HEK293 (cell line): ENCODE results near the gene RSRC1.

Source experiments
- ATF2 ChIP-seq: fragments of 450-650 bp; formaldehyde crosslinking; IDR thresholded peaks from 2 replicates; pipeline ENCODE4 v1.5.1; 2016; ENCODE audit warnings: missing biosample characterization, missing genetic modification characterization, low read depth
- BCL11A ChIP-seq: fragments of 450-650 bp; formaldehyde crosslinking; IDR thresholded peaks from 2 replicates; pipeline ENCODE4 v1.5.1; 2016; ENCODE audit warnings: low read depth, missing biosample characterization, missing genetic modification characterization
- INSM2 ChIP-seq: fragments of 450-650 bp; formaldehyde crosslinking; IDR thresholded peaks from 2 replicates; pipeline ENCODE4 v1.5.1; 2016; ENCODE audit warnings: missing biosample characterization, missing genetic modification characterization
- SALL2 ChIP-seq: fragments of 450-650 bp; formaldehyde crosslinking; IDR thresholded peaks from 2 replicates; pipeline ENCODE4 v1.5.0; 2017; ENCODE audit warnings: missing biosample characterization, mild to moderate bottlenecking, missing genetic modification characterization, borderline replicate concordance
- SCRT1 ChIP-seq: fragments of 450-650 bp; formaldehyde crosslinking; IDR thresholded peaks from 2 replicates; pipeline ENCODE4 v1.5.1; 2016; ENCODE audit warnings: missing biosample characterization, missing genetic modification characterization, borderline replicate concordance
- SCRT2 ChIP-seq: fragments of 450-650 bp; formaldehyde crosslinking; IDR thresholded peaks from 2 replicates; pipeline ENCODE4 v1.5.1; 2016; ENCODE audit warnings: missing biosample characterization, missing genetic modification characterization
- ZBTB21 ChIP-seq: fragments of 450-650 bp; formaldehyde crosslinking; IDR thresholded peaks from 2 replicates; pipeline ENCODE4 v1.5.1; 2017; ENCODE audit warnings: missing biosample characterization, missing genetic modification characterization
- ZFP3 ChIP-seq: fragments of 450-650 bp; formaldehyde crosslinking; IDR thresholded peaks from 2 replicates; pipeline ENCODE4 v1.5.1; 2016; ENCODE audit warnings: low read depth, missing biosample characterization, missing genetic modification characterization
- ZNF121 ChIP-seq: fragments of 450-650 bp; formaldehyde crosslinking; IDR thresholded peaks from 2 replicates; pipeline ENCODE4 v1.5.1; 2016; ENCODE audit warnings: missing biosample characterization, missing genetic modification characterization
- ZNF133 ChIP-seq: fragments of 450-650 bp; formaldehyde crosslinking; IDR thresholded peaks from 2 replicates; pipeline ENCODE4 v1.5.1; 2016; ENCODE audit warnings: missing biosample characterization, missing genetic modification characterization
- ZNF138 ChIP-seq: fragments of 450-650 bp; formaldehyde crosslinking; IDR thresholded peaks from 2 replicates; pipeline ENCODE4 v1.5.1; 2016; ENCODE audit warnings: missing biosample characterization, missing genetic modification characterization, borderline replicate concordance
- ZNF214 ChIP-seq: fragments of 450-650 bp; formaldehyde crosslinking; IDR thresholded peaks from 2 replicates; pipeline ENCODE4 v1.5.1; 2017; ENCODE audit warnings: missing biosample characterization, mild to moderate bottlenecking, missing genetic modification characterization, borderline replicate concordance
- ZNF341 ChIP-seq: fragments of 450-650 bp; formaldehyde crosslinking; IDR thresholded peaks from 2 replicates; pipeline ENCODE4; 2016; ENCODE audit warnings: low read depth, missing biosample characterization, missing genetic modification characterization
- ZNF354C ChIP-seq: fragments of 450-650 bp; formaldehyde crosslinking; IDR thresholded peaks from 2 replicates; pipeline ENCODE4 v1.5.1; 2016; ENCODE audit warnings: missing biosample characterization, missing genetic modification characterization, low read depth, borderline replicate concordance
- ZNF48 ChIP-seq: fragments of 450-650 bp; formaldehyde crosslinking; IDR thresholded peaks from 2 replicates; pipeline ENCODE4 v1.5.1; 2016; ENCODE audit warnings: missing biosample characterization, missing genetic modification characterization
- ZNF510 ChIP-seq: fragments of 450-650 bp; formaldehyde crosslinking; IDR thresholded peaks from 2 replicates; pipeline ENCODE4 v1.5.1; 2018; ENCODE audit warnings: mild to moderate bottlenecking, missing genetic modification characterization, missing biosample characterization; ENCODE audit not compliant: insufficient replicate concordance
- ZNF560 ChIP-seq: fragments of 450-650 bp; formaldehyde crosslinking; IDR thresholded peaks from 2 replicates; pipeline ENCODE4 v1.5.1; 2017; ENCODE audit warnings: missing biosample characterization, missing genetic modification characterization, borderline replicate concordance
- ZNF707 ChIP-seq: fragments of 450-650 bp; formaldehyde crosslinking; IDR thresholded peaks from 2 replicates; pipeline ENCODE4 v1.5.1; 2016; ENCODE audit warnings: missing biosample characterization, missing genetic modification characterization
- ZNF785 ChIP-seq: fragments of 450-650 bp; formaldehyde crosslinking; IDR thresholded peaks from 2 replicates; pipeline ENCODE4 v1.5.1; 2016; ENCODE audit warnings: missing biosample characterization, missing genetic modification characterization
- ZNF792 ChIP-seq: fragments of 450-650 bp; formaldehyde crosslinking; IDR thresholded peaks from 2 replicates; pipeline ENCODE4 v1.5.1; 2016; ENCODE audit warnings: missing biosample characterization, missing genetic modification characterization
- TF ChIP-seq, protein P1 (sequence below): fragments of 450-650 bp; formaldehyde crosslinking; IDR thresholded peaks from 2 replicates; pipeline ENCODE4 v1.5.1; 2017; ENCODE audit warnings: missing biosample characterization, missing genetic modification characterization
- TF ChIP-seq, protein P2 (sequence below): fragments of 450-650 bp; formaldehyde crosslinking; IDR thresholded peaks from 2 replicates; pipeline ENCODE4 v1.5.1; 2016; ENCODE audit warnings: missing biosample characterization, missing genetic modification characterization
- TF ChIP-seq, protein P3 (sequence below): fragments of 450-650 bp; formaldehyde crosslinking; IDR thresholded peaks from 2 replicates; pipeline ENCODE4 v1.5.1; 2016; ENCODE audit warnings: missing biosample characterization, missing genetic modification characterization
- TF ChIP-seq, protein P4 (sequence below): fragments of 450-650 bp; formaldehyde crosslinking; IDR thresholded peaks from 2 replicates; pipeline ENCODE4 v1.5.1; 2016; ENCODE audit warnings: missing biosample characterization, missing genetic modification characterization
- TF ChIP-seq, protein P5 (sequence below): fragments of 450-650 bp; formaldehyde crosslinking; IDR thresholded peaks from 2 replicates; pipeline ENCODE4 v1.5.1; 2016; ENCODE audit warnings: missing biosample characterization, missing genetic modification characterization

The RSRC1 gene

GRCh38 chr3:158109804-158110657 lies at the start of gene RSRC1 (continued):
- TF ChIP-seq ZNF510 = no peak
- TF ChIP-seq ZNF214 (tag by site-specific recombination) = no peak
- TF ChIP-seq ZNF341 (tag by site-specific recombination) = 0 out of 2 replicates have a peak, but pooled peaks have one; percentile 15
- TF ChIP-seq ZNF138 (tag by site-specific recombination) = no peak
- TF ChIP-seq ZNF785 (tag by site-specific recombination) = no peak
- TF ChIP-seq, protein P1, sequence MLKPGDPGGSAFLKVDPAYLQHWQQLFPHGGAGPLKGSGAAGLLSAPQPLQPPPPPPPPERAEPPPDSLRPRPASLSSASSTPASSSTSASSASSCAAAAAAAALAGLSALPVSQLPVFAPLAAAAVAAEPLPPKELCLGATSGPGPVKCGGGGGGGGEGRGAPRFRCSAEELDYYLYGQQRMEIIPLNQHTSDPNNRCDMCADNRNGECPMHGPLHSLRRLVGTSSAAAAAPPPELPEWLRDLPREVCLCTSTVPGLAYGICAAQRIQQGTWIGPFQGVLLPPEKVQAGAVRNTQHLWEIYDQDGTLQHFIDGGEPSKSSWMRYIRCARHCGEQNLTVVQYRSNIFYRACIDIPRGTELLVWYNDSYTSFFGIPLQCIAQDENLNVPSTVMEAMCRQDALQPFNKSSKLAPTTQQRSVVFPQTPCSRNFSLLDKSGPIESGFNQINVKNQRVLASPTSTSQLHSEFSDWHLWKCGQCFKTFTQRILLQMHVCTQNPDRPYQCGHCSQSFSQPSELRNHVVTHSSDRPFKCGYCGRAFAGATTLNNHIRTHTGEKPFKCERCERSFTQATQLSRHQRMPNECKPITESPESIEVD (tag by site-specific recombination) = peak; percentile 64
- TF ChIP-seq ZFP3 (tag by site-specific recombination) = no peak
- no peak for TF ChIP-seq ZNF560 (tag by site-specific recombination)
- TF ChIP-seq, protein P2, sequence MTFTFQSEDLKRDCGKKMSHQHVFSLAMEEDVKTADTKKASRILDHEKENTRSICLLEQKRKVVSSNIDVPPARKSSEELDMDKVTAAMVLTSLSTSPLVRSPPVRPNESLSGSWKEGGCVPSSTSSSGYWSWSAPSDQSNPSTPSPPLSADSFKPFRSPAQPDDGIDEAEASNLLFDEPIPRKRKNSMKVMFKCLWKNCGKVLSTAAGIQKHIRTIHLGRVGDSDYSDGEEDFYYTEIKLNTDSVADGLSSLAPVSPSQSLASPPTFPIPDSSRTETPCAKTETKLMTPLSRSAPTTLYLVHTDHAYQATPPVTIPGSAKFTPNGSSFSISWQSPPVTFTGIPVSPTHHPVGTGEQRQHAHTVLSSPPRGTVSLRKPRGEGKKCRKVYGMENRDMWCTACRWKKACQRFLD (tag by site-specific recombination) = no peak
- TF ChIP-seq ZNF133 (tag by site-specific recombination) = no peak
- TF ChIP-seq ZNF121 (tag by site-specific recombination) = no peak
- no peak; the same call in 1 of the 2 replicates for TF ChIP-seq ZBTB21 (tag by site-specific recombination)
- no peak for TF ChIP-seq SCRT2
- no peak for TF ChIP-seq ZNF792 (tag by site-specific recombination)
- TF ChIP-seq, protein P3, sequence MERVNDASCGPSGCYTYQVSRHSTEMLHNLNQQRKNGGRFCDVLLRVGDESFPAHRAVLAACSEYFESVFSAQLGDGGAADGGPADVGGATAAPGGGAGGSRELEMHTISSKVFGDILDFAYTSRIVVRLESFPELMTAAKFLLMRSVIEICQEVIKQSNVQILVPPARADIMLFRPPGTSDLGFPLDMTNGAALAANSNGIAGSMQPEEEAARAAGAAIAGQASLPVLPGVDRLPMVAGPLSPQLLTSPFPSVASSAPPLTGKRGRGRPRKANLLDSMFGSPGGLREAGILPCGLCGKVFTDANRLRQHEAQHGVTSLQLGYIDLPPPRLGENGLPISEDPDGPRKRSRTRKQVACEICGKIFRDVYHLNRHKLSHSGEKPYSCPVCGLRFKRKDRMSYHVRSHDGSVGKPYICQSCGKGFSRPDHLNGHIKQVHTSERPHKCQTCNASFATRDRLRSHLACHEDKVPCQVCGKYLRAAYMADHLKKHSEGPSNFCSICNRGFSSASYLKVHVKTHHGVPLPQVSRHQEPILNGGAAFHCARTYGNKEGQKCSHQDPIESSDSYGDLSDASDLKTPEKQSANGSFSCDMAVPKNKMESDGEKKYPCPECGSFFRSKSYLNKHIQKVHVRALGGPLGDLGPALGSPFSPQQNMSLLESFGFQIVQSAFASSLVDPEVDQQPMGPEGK (tag by site-specific recombination) = no peak; the same call in none of the 2 replicates
- no peak for TF ChIP-seq BCL11A (tag by site-specific recombination)
- no peak; the same call in 1 of the 2 replicates for TF ChIP-seq INSM2 (tag by site-specific recombination)
- TF ChIP-seq ZNF48 (tag by site-specific recombination) = no peak
- TF ChIP-seq, protein P4, sequence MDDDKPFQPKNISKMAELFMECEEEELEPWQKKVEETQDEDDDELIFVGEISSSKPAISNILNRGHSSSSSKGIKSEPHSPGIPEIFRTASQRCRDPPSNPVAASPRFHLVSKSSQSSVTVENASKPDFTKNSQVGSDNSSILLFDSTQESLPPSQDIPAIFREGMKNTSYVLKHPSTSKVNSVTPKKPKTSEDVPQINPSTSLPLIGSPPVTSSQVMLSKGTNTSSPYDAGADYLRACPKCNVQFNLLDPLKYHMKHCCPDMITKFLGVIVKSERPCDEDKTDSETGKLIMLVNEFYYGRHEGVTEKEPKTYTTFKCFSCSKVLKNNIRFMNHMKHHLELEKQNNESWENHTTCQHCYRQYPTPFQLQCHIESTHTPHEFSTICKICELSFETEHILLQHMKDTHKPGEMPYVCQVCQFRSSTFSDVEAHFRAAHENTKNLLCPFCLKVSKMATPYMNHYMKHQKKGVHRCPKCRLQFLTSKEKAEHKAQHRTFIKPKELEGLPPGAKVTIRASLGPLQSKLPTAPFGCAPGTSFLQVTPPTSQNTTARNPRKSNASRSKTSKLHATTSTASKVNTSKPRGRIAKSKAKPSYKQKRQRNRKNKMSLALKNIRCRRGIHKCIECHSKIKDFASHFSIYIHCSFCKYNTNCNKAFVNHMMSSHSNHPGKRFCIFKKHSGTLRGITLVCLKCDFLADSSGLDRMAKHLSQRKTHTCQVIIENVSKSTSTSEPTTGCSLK (tag by site-specific recombination) = no peak
- TF ChIP-seq, protein P5, sequence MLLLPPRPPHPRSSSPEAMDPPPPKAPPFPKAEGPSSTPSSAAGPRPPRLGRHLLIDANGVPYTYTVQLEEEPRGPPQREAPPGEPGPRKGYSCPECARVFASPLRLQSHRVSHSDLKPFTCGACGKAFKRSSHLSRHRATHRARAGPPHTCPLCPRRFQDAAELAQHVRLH (tag by site-specific recombination) = no peak
- TF ChIP-seq ZNF707 (tag by site-specific recombination) = no peak
- 0 out of 2 replicates have a peak, but pooled peaks have one; percentile 17 for TF ChIP-seq ATF2
- no peak for TF ChIP-seq SCRT1 (tag by site-specific recombination)
- no peak for TF ChIP-seq ZNF354C (tag by site-specific recombination)
- no peak for TF ChIP-seq SALL2
